HG02938 (cell line): Measurements from ENCODE around the gene DOLPP1.
"Not testable (repeated sequence)": the region's sequence is repeated elsewhere in the genome, so short reads cannot be mapped to it uniquely, and the experiment has no call there.

ENCODE experiments used
- ATAC-seq: cut with Tn5 transposase; IDR thresholded peaks from one replicate; pipeline ENCODE4 v1.9.1; 2021; ENCODE audit warnings: mild to moderate bottlenecking, moderate library complexity; ENCODE audit not compliant: unreplicated experiment

Gene DOLPP1

GRCh38 chr9:129080601-129081387 is at the start of gene DOLPP1:
Gene DOLPP1 (plus strand): TSS chr9:129081111. CDS start chr9:129081132, 21 bp downstream.
- peak; percentile 93 for ATAC-seq

GRCh38 chr9:129031514-129031913 is 49.4 kb upstream of the DOLPP1 start:
- ATAC-seq: no peak

GRCh38 chr9:129032541-129033159 is 48.3 kb upstream of the DOLPP1 start:
- no peak for ATAC-seq

- no peak for ATAC-seq
These were observed 47.7 kb upstream of the DOLPP1 start for GRCh38 chr9:129033216-129033615.

GRCh38 chr9:129035838-129036237 is 45.1 kb upstream of the DOLPP1 start:
- not testable (repeated sequence) for ATAC-seq

- peak; percentile 97 for ATAC-seq
These were observed 44.5 kb upstream of the DOLPP1 start, which contains the start of gene MIGA2 for GRCh38 chr9:129036241-129036922. Gene MIGA2 (plus strand): TSS chr9:129036626. CDS start chr9:129040595, 3,969 bp downstream.

- ATAC-seq: no peak
These were observed 43.8 kb upstream of the DOLPP1 start for GRCh38 chr9:129036923-129037766.

GRCh38 chr9:129037767-129038098 is 43.2 kb upstream of the DOLPP1 start:
- no peak for ATAC-seq

- no peak for ATAC-seq
These were observed 42.6 kb upstream of the DOLPP1 start for GRCh38 chr9:129038109-129038852.

GRCh38 chr9:129040113-129040643 is 40.7 kb upstream of the DOLPP1 start:
- ATAC-seq: no peak

GRCh38 chr9:129042016-129042415 is 38.9 kb upstream of the DOLPP1 start:
- ATAC-seq: no peak

GRCh38 chr9:129052592-129052991 is 28.3 kb upstream of the DOLPP1 start:
- ATAC-seq: no peak

- ATAC-seq: no peak
These were observed 27.9 kb upstream of the DOLPP1 start for GRCh38 chr9:129053020-129053419.

GRCh38 chr9:129054163-129054851 is 26.6 kb upstream of the DOLPP1 start:
- no peak for ATAC-seq

GRCh38 chr9:129058965-129059795 is 21.7 kb upstream of the DOLPP1 start:
- ATAC-seq: no peak

GRCh38 chr9:129059796-129060785 is 20.8 kb upstream of the DOLPP1 start:
- no peak for ATAC-seq

GRCh38 chr9:129060991-129061390 is 19.9 kb upstream of the DOLPP1 start:
- ATAC-seq: no peak
